Ishikawa (cell line): ENCODE measurements around the gene AP1S1.

Experiments
- CEBPB ChIP-seq: IDR thresholded peaks from 2 replicates; pipeline ENCODE4 v1.6.1; 2012
- CREB1 ChIP-seq: IDR thresholded peaks from 2 replicates; pipeline ENCODE4 v1.6.1; 2012; ENCODE audit warnings: low read depth
- EGR1 ChIP-seq: IDR thresholded peaks from 2 replicates; pipeline ENCODE4 v1.6.1; 2012
- EP300 ChIP-seq: IDR thresholded peaks from 2 replicates; pipeline ENCODE4 v1.6.1; 2012; ENCODE audit warnings: borderline replicate concordance
- FOXM1 ChIP-seq: IDR thresholded peaks from 2 replicates; pipeline ENCODE4 v1.6.1; 2012; ENCODE audit warnings: low read depth, borderline replicate concordance
- MAX ChIP-seq: IDR thresholded peaks from 2 replicates; pipeline ENCODE4 v1.6.1; 2012
- NFIC ChIP-seq: IDR thresholded peaks from 2 replicates; pipeline ENCODE4 v1.6.1; 2012
- RAD21 ChIP-seq: IDR thresholded peaks from 2 replicates; pipeline ENCODE4 v1.6.1; 2012; ENCODE audit warnings: low read depth
- REST ChIP-seq: IDR thresholded peaks from 2 replicates; pipeline ENCODE4 v1.6.1; 2012; ENCODE audit warnings: low read depth, mild to moderate bottlenecking
- TAF1 ChIP-seq: IDR thresholded peaks from 2 replicates; pipeline ENCODE4 v1.6.1; 2012; ENCODE audit warnings: low read depth, mild to moderate bottlenecking
- TCF12 ChIP-seq: IDR thresholded peaks from 2 replicates; pipeline ENCODE4 v1.6.1; 2012; ENCODE audit warnings: low read depth
- TEAD4 ChIP-seq: IDR thresholded peaks from 2 replicates; pipeline ENCODE4 v1.6.1; 2012
- USF1 ChIP-seq: IDR thresholded peaks from 2 replicates; pipeline ENCODE4 v1.6.1; 2012
- YY1 ChIP-seq: IDR thresholded peaks from 2 replicates; pipeline ENCODE4 v1.6.1; 2012; ENCODE audit warnings: low read depth
- ZBTB7A ChIP-seq: IDR thresholded peaks from 2 replicates; pipeline ENCODE4 v1.6.1; 2012; ENCODE audit warnings: low read depth

Gene AP1S1

GRCh38 chr7:101206665-101207042 is 52.4 kb downstream of the AP1S1 start:
- no peak for TF ChIP-seq USF1
- TF ChIP-seq EGR1: no peak
- TF ChIP-seq YY1: no peak
- TF ChIP-seq CEBPB: no peak
- TF ChIP-seq TEAD4: no peak
- no peak for TF ChIP-seq FOXM1
- TF ChIP-seq RAD21: no peak
- no peak for TF ChIP-seq TAF1
- TF ChIP-seq EP300: no peak
- TF ChIP-seq REST: no peak
- no peak for TF ChIP-seq MAX
- no peak for TF ChIP-seq CREB1
- no peak for TF ChIP-seq TCF12
- TF ChIP-seq ZBTB7A: no peak
- no peak for TF ChIP-seq NFIC

DNA sequence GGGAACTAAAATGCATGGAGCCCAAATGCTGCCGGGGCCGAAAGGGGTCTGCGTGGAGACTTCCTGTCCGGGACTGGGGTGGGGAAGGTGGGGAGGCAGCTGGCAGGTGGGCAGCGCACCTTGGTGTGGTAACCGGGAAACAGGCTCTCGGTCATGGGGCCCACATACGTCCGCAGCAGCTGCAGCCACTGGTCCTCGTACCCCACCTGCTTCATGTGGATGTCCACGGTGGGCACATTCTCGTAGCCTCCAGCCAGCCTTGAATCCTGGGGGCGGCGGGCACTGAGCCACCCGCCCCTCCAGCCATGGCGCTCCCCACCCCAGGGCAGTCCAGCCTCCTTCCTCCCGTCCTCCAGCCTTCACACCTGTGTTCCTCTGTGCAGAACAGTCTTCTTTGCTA is 53.2 kb downstream of the AP1S1 start:
- TF ChIP-seq YY1: no peak

DNA sequence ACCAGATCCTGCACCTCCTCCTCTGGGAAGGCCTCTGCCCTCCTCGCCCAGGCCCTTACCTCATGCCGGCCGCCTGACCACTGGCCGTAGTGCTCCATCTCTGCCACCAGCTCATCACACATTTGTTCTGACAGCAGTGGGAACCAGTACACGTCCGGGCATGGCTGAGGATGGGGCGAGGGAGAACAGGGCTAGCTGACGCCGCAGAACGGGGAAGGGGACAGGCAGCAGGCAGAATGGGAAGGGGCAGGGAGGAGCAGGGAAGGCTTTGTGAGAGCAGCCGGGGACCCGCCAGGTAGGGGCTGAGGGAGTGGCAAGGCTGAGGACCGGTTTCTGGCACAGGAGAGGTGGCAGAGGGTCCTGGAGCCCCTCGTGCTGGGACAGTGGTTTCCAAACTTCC is 54.5 kb downstream of the AP1S1 start:
- no peak for TF ChIP-seq CREB1
- TF ChIP-seq EP300: no peak

GRCh38 chr7:101210143-101210542 is 55.9 kb downstream of the AP1S1 start:
- TF ChIP-seq EP300 (no peak), RAD21 (no peak), EGR1 (no peak), ZBTB7A (no peak), REST (no peak), TCF12 (no peak), FOXM1 (no peak), CREB1 (no peak), TAF1 (no peak), YY1 (no peak), NFIC (no peak), TEAD4 (no peak), CEBPB (no peak), MAX (no peak), USF1 (no peak)
